Nephron progenitor cell (in vitro differentiated cells): ENCODE results near the gene AP3S1.
"Not testable (repeated sequence)": the region's sequence is repeated elsewhere in the genome, so short reads cannot be mapped to it uniquely, and the experiment has no call there.

ENCODE experiments used
- DNase-seq: peaks from one replicate; pipeline ENCODE4 v3.0.0; 2021
- H3K27ac Mint-ChIP-seq: 2 replicates; pipeline ENCODE4 v1.8.0; 2021; ENCODE audit warnings: mild to moderate bottlenecking, moderate library complexity, mixed read lengths
- H3K27me3 Mint-ChIP-seq: 2 replicates; pipeline ENCODE4 v1.8.0; 2021; ENCODE audit warnings: mild to moderate bottlenecking, low read depth, mixed read lengths; ENCODE audit not compliant: poor library complexity
- H3K36me3 Mint-ChIP-seq: 2 replicates; pipeline ENCODE4 v1.8.0; 2021; ENCODE audit warnings: low read depth, mixed read lengths
- H3K4me1 Mint-ChIP-seq: 2 replicates; pipeline ENCODE4 v1.8.0; 2021; ENCODE audit warnings: mixed read lengths
- H3K4me3 Mint-ChIP-seq: 2 replicates; pipeline ENCODE4 v1.8.0; 2021; ENCODE audit warnings: mild to moderate bottlenecking, moderate library complexity, mixed read lengths
- H3K9me3 Mint-ChIP-seq: 2 replicates; pipeline ENCODE4 v1.8.0; 2021; ENCODE audit warnings: mild to moderate bottlenecking, moderate library complexity, mixed read lengths
- TF ChIP-seq, protein P1 (sequence below): fragments of 200-600 bp; sonication (generic); IDR thresholded peaks from 2 replicates; pipeline ENCODE4 v1.5.0; 2021; ENCODE audit warnings: antibody characterized with exemption

AP3S1 gene

GRCh38 chr5:115875447-115875846 lies 33.7 kb downstream of the AP3S1 start:
- no peaks in the 10 kb centered on the region for H3K27me3 Mint-ChIP-seq
- TF ChIP-seq, protein P1, sequence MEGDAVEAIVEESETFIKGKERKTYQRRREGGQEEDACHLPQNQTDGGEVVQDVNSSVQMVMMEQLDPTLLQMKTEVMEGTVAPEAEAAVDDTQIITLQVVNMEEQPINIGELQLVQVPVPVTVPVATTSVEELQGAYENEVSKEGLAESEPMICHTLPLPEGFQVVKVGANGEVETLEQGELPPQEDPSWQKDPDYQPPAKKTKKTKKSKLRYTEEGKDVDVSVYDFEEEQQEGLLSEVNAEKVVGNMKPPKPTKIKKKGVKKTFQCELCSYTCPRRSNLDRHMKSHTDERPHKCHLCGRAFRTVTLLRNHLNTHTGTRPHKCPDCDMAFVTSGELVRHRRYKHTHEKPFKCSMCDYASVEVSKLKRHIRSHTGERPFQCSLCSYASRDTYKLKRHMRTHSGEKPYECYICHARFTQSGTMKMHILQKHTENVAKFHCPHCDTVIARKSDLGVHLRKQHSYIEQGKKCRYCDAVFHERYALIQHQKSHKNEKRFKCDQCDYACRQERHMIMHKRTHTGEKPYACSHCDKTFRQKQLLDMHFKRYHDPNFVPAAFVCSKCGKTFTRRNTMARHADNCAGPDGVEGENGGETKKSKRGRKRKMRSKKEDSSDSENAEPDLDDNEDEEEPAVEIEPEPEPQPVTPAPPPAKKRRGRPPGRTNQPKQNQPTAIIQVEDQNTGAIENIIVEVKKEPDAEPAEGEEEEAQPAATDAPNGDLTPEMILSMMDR, result no peak
- no peak overlapping the region for H3K27ac Mint-ChIP-seq
- H3K36me3 Mint-ChIP-seq, result peaks cover 62% of the 10 kb centered on the region
- peaks cover 29% of the 10 kb centered on the region for H3K9me3 Mint-ChIP-seq
- DNase-seq, result no peak
- H3K4me1 Mint-ChIP-seq, result no peaks in the 10 kb centered on the region
- H3K4me3 Mint-ChIP-seq, result no peak overlapping the region

- peaks cover 70% of the 10 kb centered on the region for H3K36me3 Mint-ChIP-seq
- DNase-seq, H3K4me3 Mint-ChIP-seq: not testable (repeated sequence)
Observed at GRCh38 chr5:115877342-115877741, 35.6 kb downstream of the AP3S1 start.

DNA sequence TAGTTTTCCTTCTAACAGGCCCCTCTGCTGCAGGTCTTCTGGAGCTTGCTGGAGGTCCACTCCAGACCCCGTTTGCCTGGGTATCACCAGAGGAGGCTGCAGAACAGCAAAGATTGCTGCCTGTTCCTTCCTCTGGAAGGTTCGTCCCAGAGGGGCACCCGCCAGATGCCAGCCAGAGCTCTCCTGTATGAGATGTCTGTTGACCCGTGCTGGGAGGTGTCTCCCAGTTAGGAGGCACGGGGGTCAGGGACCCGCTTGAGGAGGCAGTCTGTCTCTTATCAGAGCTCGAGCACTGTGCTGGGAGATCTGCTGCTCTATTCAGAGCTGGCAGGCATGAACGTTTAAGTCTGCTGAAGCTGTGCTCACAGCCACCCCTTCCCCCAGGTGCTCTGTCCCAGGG lies 40.7 kb downstream of the AP3S1 start:
- not testable (repeated sequence) for H3K27me3 Mint-ChIP-seq, H3K4me3 Mint-ChIP-seq, H3K4me1 Mint-ChIP-seq, H3K27ac Mint-ChIP-seq, DNase-seq
- H3K9me3 Mint-ChIP-seq, result peaks cover 36% of the 10 kb centered on the region
- H3K36me3 Mint-ChIP-seq, result peaks cover 70% of the 10 kb centered on the region

More at GRCh38 chr5:115877342-115877741, 35.6 kb downstream of the AP3S1 start:
- peaks cover 36% of the 10 kb centered on the region for H3K9me3 Mint-ChIP-seq
- H3K27me3 Mint-ChIP-seq, H3K4me1 Mint-ChIP-seq, H3K27ac Mint-ChIP-seq: not testable (repeated sequence)

DNA sequence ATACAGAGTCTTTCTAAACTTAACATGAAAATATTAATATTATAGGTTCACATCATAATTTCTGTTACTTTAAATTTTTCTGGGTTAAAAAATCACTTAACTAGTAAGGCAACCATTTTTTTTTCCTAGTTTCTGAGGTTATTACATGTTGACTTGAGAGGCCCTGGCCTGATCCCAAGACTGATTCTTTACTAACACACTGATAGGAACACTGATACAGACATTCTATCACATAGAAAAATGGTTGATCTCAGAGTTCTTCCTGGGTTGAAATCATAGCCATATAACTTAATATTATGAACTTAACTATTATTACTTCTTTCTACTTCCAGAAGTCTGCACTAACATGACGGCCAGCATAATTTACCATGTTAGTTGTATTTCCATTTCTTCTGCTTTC lies 43.0 kb downstream of the AP3S1 start:
- DNase-seq, result no peak
- Mint-ChIP-seq H3K27me3 (no peaks in the 10 kb centered on the region), H3K4me1 (no peaks in the 10 kb centered on the region), H3K36me3 (peaks cover 47% of the 10 kb centered on the region), H3K9me3 (peaks cover 15% of the 10 kb centered on the region), H3K4me3 (no peak overlapping the region), H3K27ac (no peak overlapping the region)
- TF ChIP-seq, protein P1, result no peak

DNA sequence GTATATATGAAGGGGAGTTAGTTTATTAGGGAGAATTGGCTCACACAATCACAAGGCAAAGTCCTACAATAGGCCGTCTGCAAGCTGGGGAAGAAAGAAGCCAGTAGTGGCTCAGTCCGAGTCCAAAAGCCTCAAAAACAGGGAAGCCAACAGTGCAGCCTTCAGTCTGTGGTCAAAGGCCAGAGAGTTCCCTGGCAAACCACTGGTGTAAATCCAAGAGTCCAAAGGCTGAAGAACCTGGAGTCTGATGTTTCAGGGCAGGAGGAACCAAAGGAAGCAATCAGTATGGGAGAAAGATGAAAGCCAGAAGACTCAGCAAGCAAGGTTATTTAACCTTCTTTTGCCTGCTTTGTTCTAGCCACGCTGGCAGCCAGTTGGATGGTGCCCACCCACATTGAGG lies 43.5 kb downstream of the AP3S1 start:
- not testable (repeated sequence) for H3K4me3 Mint-ChIP-seq, DNase-seq, H3K4me1 Mint-ChIP-seq, H3K27me3 Mint-ChIP-seq, H3K27ac Mint-ChIP-seq, H3K9me3 Mint-ChIP-seq
- peaks cover 42% of the 10 kb centered on the region for H3K36me3 Mint-ChIP-seq

DNA sequence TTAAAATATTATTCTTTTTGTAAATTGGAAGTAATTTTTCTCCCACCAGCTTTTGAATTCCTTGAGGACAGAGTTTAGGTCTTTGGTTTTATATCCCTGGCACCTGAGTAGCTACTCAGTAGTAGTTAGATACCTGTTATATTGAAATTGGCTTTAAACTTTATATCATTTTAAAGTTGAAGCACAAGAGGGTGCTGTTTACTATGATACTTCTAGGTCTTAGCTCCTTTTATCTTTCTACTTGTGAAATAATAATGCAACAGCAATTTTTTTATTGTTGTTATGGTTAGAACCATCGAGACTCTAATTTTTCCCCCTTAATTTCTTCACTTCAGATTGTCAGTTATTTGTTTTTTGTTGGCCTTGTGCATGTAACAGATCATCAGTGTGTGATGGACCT lies 46.3 kb downstream of the AP3S1 start:
- Mint-ChIP-seq H3K27ac (no peak overlapping the region), H3K4me1 (no peaks in the 10 kb centered on the region), H3K36me3 (peaks cover 19% of the 10 kb centered on the region), H3K4me3 (no peak overlapping the region), H3K27me3 (no peaks in the 10 kb centered on the region), H3K9me3 (no peaks in the 10 kb centered on the region)
- no peak for DNase-seq
- TF ChIP-seq, protein P1, result no peak

- H3K27me3 Mint-ChIP-seq, result no peaks in the 10 kb centered on the region
- peaks cover 9% of the 10 kb centered on the region for H3K36me3 Mint-ChIP-seq
- no peak overlapping the region for H3K4me3 Mint-ChIP-seq
- H3K9me3 Mint-ChIP-seq, result no peaks in the 10 kb centered on the region
- TF ChIP-seq, protein P1, result no peak
- DNase-seq, result no peak
- no peak overlapping the region for H3K27ac Mint-ChIP-seq
- no peaks in the 10 kb centered on the region for H3K4me1 Mint-ChIP-seq
Observed at GRCh38 chr5:115892021-115892420, 50.3 kb downstream of the AP3S1 start.
